Cerebellar cortex (tissue), 1 donor: ENCODE data around the gene PASK.

Experiments used
- DNase-seq: peaks from one replicate; pipeline ENCODE4 v3.0.0-alpha.2; 2015; ENCODE audit warnings: low spot score

Gene PASK

DNA sequence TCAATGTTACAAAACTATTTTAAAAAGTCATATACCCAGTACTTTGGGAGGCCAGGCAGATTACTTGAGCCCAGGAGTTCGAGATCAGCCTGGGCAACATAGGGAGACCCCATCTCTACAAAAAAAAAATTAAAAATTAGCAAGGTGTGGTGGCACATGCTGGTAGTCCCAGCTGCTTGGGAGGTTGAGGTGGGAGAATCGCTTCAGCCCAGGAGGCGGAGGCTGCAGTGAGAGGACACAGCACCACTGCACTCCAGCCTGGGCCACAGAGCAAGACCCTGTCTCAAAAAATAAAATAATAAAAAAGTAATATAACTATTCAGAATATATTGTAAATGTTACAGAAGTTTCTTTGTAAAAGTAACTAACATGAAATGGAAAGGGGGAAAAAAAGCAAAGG is 1.9 kb downstream of the PASK start:
- no peak for DNase-seq

DNA sequence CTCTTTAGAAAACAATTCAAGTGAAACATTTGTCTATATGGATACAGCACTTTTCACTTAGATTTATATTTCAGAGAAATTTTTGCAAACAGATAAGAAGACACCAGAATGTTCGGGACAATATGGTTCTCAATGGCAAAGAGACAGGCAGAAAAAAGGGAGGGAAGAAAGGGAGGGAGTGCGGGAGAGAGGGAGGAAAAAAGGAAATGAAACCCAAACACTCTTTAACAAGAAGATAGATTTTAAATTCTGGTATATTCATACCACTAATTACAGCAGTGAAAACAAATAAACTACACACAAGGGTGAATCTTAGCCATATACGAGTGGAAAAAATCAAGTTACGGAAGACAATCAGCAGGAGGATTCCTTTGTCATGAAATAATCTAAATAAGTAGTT is 3.0 kb downstream of the PASK start:
- DNase-seq, result no peak

- DNase-seq, result no peak
Measured at GRCh38 chr2:241142593-241142992, 6.7 kb downstream of the PASK start.

GRCh38 chr2:241142063-241142462 is 7.2 kb downstream of the PASK start:
- no peak for DNase-seq

DNA sequence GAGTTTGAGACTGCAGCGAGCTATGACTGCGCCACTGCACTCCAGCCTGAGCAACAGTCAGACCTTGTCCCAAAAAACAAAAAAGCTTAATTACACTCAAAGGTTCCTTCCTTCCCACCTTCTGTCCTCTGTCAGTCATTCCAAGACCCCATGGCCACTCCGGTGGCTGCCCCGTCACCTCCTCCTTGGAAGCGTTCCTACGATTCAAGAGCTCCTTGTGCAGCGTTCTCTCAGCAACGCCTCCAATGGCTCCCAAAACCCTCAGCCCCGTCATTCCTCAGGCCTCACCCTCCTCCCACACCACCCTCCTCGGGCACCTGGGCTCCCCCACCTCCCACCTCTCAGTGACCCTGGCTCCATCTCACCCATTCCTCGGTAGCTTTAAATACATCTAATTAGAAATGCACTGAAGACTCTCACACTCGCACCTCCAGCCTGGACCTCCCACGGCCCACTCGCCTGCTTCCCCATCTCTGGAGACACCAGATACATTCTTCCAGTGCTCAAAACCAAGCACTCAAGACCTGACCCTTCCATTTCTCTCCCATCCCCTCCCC is 8.0 kb downstream of the PASK start:
- DNase-seq, result no peak

DNA sequence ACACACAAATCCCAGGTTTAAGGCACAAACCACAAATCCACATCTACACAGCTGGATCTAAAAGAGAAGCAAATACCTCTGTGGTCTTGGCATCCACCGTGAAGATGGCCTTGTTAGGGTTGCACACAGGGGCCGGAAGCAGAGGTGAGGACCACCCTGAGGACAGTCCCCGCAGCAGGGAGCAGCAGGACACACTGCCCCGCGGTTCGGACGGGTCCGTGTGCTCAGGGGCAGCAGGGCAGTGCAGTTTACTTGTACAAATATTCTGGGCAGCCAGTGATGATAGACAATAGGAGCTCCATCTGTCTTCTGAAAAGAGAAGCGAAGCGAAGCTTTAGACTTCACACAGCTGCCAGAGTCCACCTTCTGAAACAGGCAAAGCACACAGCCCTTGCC is 8.8 kb downstream of the PASK start:
- DNase-seq, result no peak

DNA sequence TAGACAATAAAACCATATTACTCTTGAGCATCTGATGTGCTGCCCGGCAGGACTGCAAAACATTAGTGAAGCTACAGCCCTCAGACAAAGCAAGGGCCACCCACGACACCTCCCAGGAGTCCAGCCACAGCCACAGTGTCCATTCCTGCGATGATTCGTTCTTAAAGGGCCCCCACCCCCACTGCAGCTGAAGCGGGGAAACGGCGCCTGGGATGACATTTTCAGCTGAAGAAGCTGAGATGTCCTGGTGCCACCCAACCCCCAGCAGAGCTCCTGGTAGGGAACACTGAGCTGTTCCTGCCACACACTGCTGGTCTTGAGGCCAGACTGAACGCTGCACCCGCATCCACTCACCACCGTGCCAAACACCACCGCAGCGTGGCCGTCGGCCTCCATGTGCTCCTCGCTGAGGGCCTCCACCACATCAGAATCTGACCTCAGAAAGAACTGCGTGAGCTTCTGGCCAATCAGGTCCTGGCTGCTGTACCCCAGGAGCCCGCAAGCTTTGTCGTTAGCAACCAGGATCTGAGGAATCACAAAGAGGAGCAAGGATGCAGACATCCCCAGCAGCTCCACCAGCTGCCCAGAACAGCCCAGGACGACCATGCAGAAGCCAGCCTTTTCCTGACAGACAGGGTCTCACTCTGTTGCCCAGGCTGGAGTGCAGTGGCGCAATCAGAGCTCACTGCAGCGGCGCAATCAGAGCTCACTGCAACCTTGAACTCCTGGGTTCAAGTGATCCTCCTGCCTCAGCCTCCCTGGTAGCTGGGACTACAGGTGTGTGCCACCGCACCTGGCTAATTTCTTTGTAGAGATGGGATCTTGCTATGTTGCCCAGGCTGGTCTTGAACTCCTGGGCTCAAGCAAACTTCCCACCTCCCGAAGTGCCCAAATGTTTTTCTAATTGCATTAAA is 9.5 kb downstream of the PASK start:
- DNase-seq, result no peak

- DNase-seq, result no peak
Measured at GRCh38 chr2:241138471-241138870, 10.8 kb downstream of the PASK start.

DNA sequence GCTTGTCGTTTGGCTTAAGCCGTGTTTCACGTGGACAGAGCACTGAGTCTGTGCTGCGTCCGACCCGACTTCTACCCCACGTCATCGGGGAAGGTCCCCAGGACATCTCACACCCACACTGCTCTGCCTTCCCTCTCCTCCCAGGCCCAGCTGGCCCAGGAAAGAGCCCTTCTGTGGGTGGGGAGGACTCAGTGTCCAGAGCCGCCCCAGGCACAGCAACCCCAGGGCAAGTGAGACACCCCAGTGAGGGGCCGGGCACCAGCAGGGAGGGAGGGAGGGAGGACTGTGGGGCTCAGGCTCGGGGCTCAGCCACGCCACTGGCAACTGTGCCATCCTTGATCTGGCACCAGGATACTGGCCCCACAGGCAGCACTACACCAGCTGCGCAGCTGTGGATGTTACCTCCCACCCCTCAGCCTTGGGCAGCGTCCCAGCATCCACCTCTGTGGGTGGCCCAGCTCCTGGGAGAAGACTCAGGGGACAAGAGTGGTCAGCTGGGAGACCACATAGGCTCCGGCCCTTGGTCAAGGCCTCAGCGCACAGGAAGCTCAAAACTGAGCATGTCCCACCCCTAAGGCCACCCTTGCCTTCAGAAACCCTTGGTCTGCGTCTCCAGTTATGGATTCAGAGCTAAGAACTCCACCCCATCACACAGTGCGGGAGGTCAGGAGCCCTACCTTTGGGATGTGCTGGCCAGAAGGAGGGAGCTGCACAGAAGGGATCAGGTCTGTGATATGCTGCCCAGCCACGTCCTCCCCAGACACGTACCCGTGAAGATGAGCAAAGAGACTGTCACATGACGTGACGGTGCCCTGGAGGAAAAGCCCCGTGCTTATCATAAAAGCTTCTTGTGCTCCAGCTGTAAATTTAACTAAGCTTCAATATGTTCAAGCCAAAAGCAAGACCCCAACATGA is 11.7 kb downstream of the PASK start:
- DNase-seq, result no peak

- DNase-seq, result no peak
Measured at GRCh38 chr2:241136661-241137260, 12.5 kb downstream of the PASK start.

DNA sequence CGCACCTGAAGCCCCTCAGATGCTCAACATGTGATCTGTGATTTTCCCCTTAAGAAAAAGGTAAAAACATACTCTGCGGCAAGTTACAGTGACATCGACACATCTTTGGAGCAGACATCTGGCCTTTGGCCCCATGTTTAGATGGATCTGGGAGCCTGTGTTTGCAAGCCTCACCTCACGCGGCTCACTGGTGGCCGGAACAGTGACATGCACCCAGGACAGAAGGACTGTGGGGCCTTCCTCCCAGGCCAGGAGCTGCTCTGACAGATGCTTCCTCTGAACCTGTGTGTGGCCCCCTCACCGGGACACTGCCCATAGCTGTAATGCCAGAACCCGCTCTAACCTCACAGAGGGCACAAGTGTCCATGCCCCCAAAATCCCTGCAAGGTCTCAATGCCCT is 13.1 kb downstream of the PASK start:
- DNase-seq, result no peak

DNA sequence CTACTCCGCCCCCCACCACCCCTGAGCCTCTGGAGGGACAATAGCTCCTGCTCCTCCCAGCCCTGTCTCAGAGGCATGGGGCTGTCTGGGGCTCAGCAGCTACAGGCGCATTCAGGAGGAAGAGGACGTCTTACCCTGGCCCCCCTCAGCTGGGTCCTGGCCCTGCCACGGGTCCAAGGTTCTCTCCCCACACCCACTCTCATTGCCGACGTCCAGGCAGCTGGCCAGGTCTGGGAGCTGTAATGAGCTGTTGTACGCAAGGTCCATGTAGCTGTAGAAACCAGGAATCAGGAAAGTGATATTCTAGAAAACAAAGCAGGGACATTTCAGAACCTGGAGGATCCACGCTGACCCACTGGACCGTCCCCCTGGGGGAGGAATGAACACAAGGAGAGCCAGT is 13.5 kb downstream of the PASK start:
- DNase-seq, result no peak

DNA sequence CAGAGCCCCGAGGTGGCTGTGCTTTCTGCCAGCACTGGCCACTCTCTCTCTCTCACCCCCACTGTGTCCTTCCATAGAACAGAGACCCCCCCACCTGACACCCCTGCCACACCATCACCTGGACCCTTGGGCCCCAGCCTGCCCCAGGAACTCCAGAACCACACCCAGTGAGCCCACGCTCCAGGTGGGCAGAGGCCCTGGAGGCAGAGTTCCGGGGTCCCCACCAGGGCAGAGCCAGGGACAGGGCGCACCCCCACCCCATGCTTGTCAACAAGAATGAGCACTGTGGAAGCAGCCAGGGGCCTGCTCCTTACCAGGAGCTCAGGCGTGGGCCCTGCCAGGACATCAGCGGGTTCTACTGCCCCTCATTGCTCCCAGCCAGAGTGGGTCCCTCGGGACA is 14.6 kb downstream of the PASK start:
- no peak for DNase-seq

DNA sequence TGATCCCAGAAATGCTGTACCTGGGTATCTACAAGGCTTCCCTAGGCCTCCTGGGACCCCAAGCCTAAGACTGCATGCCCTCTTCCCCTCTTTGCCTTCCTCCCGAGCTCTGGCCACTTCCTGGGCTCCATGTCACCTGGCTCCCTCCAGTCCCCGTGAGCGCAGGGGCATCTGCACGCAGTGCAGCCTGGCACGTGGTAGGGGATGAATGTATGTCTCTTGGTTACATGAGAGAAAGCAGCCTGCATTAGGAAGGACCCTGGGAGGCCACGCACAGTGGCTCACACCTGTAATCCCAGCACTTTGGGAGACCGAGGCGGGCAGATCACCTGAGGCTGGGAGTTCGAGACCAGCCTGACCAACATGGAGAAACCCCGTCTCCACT is 15.8 kb downstream of the PASK start:
- DNase-seq, result no peak

- DNase-seq, result peak; percentile 25
Measured at GRCh38 chr2:241132538-241133435, 16.5 kb downstream of the PASK start.

DNA sequence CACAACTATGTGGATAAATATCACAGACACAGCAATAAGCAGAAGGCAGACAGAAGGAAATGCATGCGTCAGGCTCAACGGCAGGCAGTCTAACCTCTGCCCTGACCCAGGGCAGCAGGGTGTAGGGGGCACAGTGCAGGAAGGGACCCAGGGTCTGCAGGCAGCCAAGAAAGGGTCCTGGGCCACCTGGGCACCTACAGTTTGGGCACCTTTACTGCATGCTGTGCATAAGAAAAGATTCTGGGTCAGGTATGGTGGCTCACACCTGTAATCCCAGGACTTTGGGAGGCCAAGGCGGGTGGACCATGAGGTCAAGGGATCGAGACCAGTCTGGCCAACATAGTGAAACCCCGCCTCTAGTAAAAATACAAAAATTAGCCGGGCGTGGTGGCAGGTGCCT is 17.7 kb downstream of the PASK start:
- DNase-seq, result no peak

DNA sequence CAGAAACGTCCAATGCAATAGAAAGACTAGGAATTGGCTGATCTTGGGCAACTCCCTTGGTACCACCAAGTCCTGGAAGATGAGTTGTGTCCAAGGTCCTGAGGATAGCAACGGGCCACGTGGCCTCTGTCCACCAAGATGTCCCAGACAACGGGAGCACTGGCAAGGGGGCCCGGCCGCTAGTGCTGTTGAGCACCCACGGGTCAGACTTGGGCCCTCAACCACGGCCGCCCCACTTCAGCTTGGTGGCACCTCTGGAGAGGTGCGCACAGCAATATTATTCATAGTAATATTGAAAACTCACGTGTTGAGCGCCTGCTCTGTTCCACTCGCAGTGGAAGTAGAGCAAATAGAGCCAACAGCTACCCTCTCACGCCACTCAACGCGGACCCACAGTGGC is 19.0 kb downstream of the PASK start:
- DNase-seq, result no peak

- DNase-seq, result no peak
Measured at GRCh38 chr2:241129086-241129871, 20.0 kb downstream of the PASK start.

GRCh38 chr2:241128266-241128665 is 21.0 kb downstream of the PASK start:
- no peak for DNase-seq

- no peak for DNase-seq
Measured at GRCh38 chr2:241126771-241127202, 22.5 kb downstream of the PASK start.
